Mucosa of descending colon (tissue), 3 donors: ENCODE data around the gene SLC25A10. TPM values are rescaled to one million over a fixed set of nuclear protein-coding genes. Genes with fewer than 3 reads are reported as not detected.

Source experiments
- ATAC-seq: fragments of 200-7000 bp; cut with Tn5 transposase; one replicate; pipeline ENCODE4 v1.9.1; 2020; ENCODE audit warnings: mild to moderate bottlenecking, moderate library complexity
- DNase-seq, 3 donors: peaks; one replicate each; pipeline ENCODE4 v3.0.0-alpha.2; 2020
- H3K36me3 ChIP-seq: fragments of 200-600 bp; one replicate; pipeline ENCODE4 v1.8.0; 2021; ENCODE audit warnings: low read depth, mild to moderate bottlenecking
- H3K4me1 ChIP-seq: fragments of 200-600 bp; one replicate; pipeline ENCODE4 v1.8.0; 2021; ENCODE audit warnings: low read depth, mild to moderate bottlenecking
- H3K4me3 ChIP-seq: fragments of 200-600 bp; one replicate; pipeline ENCODE4 v1.8.0; 2021; ENCODE audit warnings: mild to moderate bottlenecking
- H3K9me3 ChIP-seq: fragments of 200-600 bp; one replicate; pipeline ENCODE4 v1.8.0; 2021; ENCODE audit warnings: mild to moderate bottlenecking
- intact Hi-C, 2 donors: fragments of 100-400 bp; cut with DNase I in 1 of 2; cut with micrococcal nuclease in 1 of 2; formaldehyde crosslinking; loops; one replicate each; pipeline versions ENCODE4 v1.11.0 to v1.11.1; 2022; cut with DNase I, micrococcal nuclease
- total RNA-seq, 3 donors: library from RNA; stranded (reverse); fragmentation: NEBNext Ultra II Directional in 2 of 3; extraction: Animal tissue kit (Norgen Biotek cat#: 25700) in 2 of 3; gene quantifications; one replicate each; pipeline versions ENCODE4 v1.2.1 to v1.2.4, GENCODE V29; 2021 to 2023
- TF ChIP-seq, protein P1 (sequence below): fragments of 200-600 bp; IDR thresholded peaks from one replicate; pipeline ENCODE4 v1.8.0; 2022; ENCODE audit warnings: antibody characterized with exemption, mild to moderate bottlenecking
- donor health status: DM: no; HTN: no; CAD: no; lungs with moderate emphysema.
- donor health status: DM: no; HTN: no; CAD: no.
- donor health status: DM: no; HTN: yes; CAD: no.

Gene SLC25A10
- total RNA-seq, 3 donors from 2014 or later: 22.9 to 61.6 (median 57.6) TPM

DNA sequence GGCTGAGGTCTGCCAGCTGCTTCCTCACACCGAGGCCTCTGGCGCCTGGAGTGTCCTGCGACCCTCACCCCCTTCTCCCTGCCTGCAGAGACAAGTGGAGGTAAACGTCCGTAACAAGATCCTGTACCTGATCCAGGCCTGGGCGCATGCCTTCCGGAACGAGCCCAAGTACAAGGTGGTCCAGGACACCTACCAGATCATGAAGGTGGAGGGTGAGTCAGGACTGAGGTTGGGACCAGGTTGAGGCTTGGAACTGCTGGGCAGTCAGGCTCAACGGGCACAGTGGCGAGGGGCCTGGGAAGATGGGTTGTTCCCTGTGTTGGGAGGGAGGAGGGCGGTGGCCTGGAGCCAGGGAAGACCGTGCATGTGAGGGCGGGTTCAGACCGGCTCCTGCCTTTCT, 23.5 kb upstream of the SLC25A10 start:
- DNase-seq (no peak), ATAC-seq (no peak)
- Histone ChIP-seq H3K9me3 (no peaks in the 10 kb centered on the region), H3K36me3 (peaks cover 29% of the 10 kb centered on the region), H3K4me3 (no peak overlapping the region), H3K4me1 (peaks cover 12% of the 10 kb centered on the region)
- TF ChIP-seq, protein P1, sequence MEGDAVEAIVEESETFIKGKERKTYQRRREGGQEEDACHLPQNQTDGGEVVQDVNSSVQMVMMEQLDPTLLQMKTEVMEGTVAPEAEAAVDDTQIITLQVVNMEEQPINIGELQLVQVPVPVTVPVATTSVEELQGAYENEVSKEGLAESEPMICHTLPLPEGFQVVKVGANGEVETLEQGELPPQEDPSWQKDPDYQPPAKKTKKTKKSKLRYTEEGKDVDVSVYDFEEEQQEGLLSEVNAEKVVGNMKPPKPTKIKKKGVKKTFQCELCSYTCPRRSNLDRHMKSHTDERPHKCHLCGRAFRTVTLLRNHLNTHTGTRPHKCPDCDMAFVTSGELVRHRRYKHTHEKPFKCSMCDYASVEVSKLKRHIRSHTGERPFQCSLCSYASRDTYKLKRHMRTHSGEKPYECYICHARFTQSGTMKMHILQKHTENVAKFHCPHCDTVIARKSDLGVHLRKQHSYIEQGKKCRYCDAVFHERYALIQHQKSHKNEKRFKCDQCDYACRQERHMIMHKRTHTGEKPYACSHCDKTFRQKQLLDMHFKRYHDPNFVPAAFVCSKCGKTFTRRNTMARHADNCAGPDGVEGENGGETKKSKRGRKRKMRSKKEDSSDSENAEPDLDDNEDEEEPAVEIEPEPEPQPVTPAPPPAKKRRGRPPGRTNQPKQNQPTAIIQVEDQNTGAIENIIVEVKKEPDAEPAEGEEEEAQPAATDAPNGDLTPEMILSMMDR: no peak
- intact Hi-C loops: no loop called here

- TF ChIP-seq, protein P1: no peak
- Histone ChIP-seq H3K4me3 (no peak overlapping the region), H3K9me3 (no peaks in the 10 kb centered on the region), H3K4me1 (peaks cover 5% of the 10 kb centered on the region), H3K36me3 (peaks cover 37% of the 10 kb centered on the region)
- DNase-seq (no peak), ATAC-seq (no peak)
- intact Hi-C loops: no loop called here
Measured at GRCh38 chr17:81690066-81690465, 22.0 kb upstream of the SLC25A10 start.

- Histone ChIP-seq H3K4me1 (peaks cover under 1% of the 10 kb centered on the region), H3K9me3 (no peaks in the 10 kb centered on the region), H3K36me3 (peaks cover 37% of the 10 kb centered on the region), H3K4me3 (no peak overlapping the region)
- TF ChIP-seq, protein P1: no peak
- intact Hi-C loops: no loop called here
- DNase-seq (no peak), ATAC-seq (no peak)
Measured at GRCh38 chr17:81690549-81690948, 21.5 kb upstream of the SLC25A10 start.

DNA sequence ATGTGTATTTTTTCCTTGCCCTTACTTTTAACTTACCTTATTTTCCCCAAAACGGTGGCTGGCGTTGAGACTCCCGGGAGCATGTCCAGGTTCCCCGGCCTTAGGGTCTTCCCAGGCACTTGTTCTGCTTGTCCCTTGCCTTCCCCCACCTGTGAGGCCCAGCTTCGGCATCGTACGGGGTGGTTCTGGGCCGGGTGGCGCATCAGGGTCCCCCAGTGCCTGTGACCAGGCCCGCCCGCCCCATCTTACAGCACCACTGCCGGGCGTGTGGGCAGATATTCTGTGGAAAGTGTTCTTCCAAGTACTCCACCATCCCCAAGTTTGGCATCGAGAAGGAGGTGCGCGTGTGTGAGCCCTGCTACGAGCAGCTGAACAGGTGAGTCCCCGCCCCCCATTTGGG, 20.9 kb upstream of the SLC25A10 start:
- H3K4me1 ChIP-seq: no peaks in the 10 kb centered on the region
- ATAC-seq: no peak
- H3K9me3 ChIP-seq: no peaks in the 10 kb centered on the region
- intact Hi-C loops: no loop called here
- TF ChIP-seq, protein P1: no peak
- no peak overlapping the region for H3K4me3 ChIP-seq
- no peak for DNase-seq
- peaks cover 38% of the 10 kb centered on the region for H3K36me3 ChIP-seq

DNA sequence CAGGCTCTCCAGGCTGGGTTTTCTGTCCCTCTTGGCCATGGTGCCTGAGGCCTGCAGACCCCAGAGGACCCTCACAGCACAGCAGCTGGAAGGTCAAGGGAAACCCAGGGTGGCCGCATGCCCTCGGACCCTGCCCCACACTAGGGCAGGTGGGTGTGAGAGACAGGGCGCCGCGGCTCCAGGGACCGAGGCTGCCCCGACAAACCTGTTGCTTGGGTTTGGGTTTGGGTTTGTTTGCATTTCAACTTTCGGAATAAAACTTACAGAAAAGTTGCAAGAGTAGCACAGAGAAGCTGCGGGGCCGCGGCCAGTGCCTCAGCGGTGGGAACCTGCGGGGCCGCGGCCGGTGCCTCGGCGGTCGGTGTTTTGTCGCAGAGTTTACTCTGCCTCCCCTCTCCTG, 20.5 kb upstream of the SLC25A10 start:
- ATAC-seq (no peak), DNase-seq (no peak)
- peaks cover 39% of the 10 kb centered on the region for H3K36me3 ChIP-seq
- no peak overlapping the region for H3K4me3 ChIP-seq
- no peaks in the 10 kb centered on the region for H3K9me3 ChIP-seq
- TF ChIP-seq, protein P1: no peak
- intact Hi-C loops: no loop called here
- no peaks in the 10 kb centered on the region for H3K4me1 ChIP-seq
